ENCODE data around the gene CLEC20A. TPM values are rescaled to one million over a fixed set of nuclear protein-coding genes. Genes with fewer than 3 reads are reported as not detected.

CLEC20A gene
- total RNA-seq, 1 donor from 2014 or later, result not detected

DNA sequence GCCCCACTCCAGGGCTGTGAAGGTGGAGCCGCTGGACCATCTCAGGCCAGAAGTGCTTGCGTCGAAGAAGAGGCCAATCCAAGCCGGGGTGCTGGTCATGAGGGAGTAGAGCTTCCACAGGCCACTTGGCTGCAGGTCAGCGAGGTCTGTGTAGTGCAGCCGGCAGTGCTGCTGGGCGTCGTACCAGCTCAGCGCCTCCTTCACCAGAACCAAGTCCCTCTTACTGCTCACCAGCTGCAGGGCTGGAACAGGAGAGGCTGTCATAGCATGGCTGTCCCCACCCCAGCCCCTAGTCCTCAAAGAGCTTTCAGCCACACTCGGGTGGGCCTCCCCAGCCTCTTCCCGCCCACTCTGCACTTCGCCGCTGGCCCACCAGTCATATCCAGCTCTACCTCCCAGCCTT, 2.2 kb downstream of the CLEC20A start:
- Histone ChIP-seq H3K36me3 (no peaks in the 10 kb centered on the region), H3K27me3 (ENCODE audit: low read depth) (no peaks in the 10 kb centered on the region), H3K9me3 (no peaks in the 10 kb centered on the region), H3K4me3 (no peak overlapping the region), H3K4me1 (no peaks in the 10 kb centered on the region), H3K27ac (no peak overlapping the region)
- intact Hi-C loops (cut with DNase I), result no loop called here
- ATAC-seq, result no peak
- TF ChIP-seq, protein P1, sequence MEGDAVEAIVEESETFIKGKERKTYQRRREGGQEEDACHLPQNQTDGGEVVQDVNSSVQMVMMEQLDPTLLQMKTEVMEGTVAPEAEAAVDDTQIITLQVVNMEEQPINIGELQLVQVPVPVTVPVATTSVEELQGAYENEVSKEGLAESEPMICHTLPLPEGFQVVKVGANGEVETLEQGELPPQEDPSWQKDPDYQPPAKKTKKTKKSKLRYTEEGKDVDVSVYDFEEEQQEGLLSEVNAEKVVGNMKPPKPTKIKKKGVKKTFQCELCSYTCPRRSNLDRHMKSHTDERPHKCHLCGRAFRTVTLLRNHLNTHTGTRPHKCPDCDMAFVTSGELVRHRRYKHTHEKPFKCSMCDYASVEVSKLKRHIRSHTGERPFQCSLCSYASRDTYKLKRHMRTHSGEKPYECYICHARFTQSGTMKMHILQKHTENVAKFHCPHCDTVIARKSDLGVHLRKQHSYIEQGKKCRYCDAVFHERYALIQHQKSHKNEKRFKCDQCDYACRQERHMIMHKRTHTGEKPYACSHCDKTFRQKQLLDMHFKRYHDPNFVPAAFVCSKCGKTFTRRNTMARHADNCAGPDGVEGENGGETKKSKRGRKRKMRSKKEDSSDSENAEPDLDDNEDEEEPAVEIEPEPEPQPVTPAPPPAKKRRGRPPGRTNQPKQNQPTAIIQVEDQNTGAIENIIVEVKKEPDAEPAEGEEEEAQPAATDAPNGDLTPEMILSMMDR (IDR thresholded peaks at IDR 0.05), result no peak
- DNase-seq, result no peak

DNA sequence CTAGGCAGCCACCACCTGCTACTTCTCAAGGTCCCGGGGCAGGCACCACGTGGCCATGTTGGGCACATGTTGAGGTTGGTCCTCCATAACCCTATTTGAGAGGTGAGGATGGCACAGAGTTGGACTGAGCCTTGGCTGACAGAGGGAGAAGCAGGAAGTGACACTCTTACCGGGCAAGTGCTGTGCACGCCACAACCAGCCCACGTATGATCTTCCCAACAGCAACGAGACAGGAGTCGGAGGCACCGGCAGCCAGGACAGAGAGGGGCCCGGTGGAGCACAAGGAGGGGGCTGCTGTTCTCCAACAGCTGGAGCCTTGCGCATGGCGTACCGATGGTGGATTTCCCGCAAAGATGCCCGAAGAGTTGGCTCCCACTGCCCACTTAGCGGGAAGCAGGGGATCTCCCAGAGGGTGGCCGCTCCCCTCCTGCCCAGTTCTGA, 3.4 kb downstream of the CLEC20A start:
- H3K36me3 ChIP-seq, result no peaks in the 10 kb centered on the region
- ATAC-seq, result peak in 1 of 2 donors; percentile 7
- no peak overlapping the region for H3K27ac ChIP-seq
- TF ChIP-seq, protein P1 (IDR thresholded peaks at IDR 0.05), result no peak
- H3K9me3 ChIP-seq, result no peaks in the 10 kb centered on the region
- intact Hi-C loops (cut with DNase I), result no loop called here
- H3K4me3 ChIP-seq, result no peak overlapping the region
- DNase-seq, result no peak
- H3K4me1 ChIP-seq, result no peaks in the 10 kb centered on the region
- H3K27me3 ChIP-seq (ENCODE audit: low read depth), result no peaks in the 10 kb centered on the region

DNA sequence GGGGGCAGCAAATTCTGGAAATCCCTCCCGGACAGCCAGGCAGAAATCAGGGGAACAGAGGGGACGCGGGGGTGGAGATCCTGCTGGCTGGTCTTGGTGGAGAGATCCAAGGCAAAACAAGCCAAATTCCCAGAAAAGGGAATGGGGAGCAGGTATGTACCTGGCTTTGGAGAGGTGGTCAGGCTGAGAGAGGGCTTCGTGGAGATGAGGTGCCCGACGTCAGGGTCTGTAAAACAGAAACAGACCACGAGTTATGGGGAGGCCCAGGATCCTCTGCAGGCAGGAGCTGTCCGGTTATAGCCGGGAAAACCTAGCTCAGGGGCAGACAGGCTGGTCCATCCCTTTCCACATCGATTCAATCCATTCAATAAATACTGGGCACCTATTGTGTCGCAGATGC, 4.4 kb downstream of the CLEC20A start:
- DNase-seq (no peak), ATAC-seq (no peak)
- intact Hi-C loops (cut with DNase I), result no loop called here

DNA sequence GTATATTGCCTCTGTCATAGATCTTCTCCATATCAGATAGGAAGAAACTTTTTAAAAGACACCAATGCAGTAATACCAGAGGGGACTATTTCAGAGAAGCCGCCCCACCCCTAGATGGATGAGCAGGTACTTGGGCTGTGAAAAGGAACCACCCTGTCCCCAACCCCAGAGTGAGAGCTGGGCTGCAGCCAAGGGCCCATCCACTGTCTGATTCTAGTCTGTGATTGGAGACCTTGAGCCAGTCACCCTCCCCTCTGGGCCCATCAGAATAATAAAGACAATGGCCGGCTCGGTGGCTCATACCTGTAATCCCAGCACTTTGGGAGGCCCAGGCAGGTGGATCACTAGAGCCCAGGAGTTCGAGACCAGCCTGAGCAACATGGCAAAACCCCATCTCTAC, 5.0 kb downstream of the CLEC20A start:
- Histone ChIP-seq H3K4me1 (peaks cover 5% of the 10 kb centered on the region), H3K36me3 (no peaks in the 10 kb centered on the region), H3K9me3 (no peaks in the 10 kb centered on the region), H3K4me3 (no peak overlapping the region), H3K27ac (no peak overlapping the region), H3K27me3 (ENCODE audit: low read depth) (peaks cover 4% of the 10 kb centered on the region)
- ATAC-seq (no peak), DNase-seq (no peak)
- intact Hi-C loops (cut with DNase I), result no loop called here
- TF ChIP-seq, protein P1 (IDR thresholded peaks at IDR 0.05), result no peak

More for the DNA sequence above, 4.4 kb downstream of the CLEC20A start:
- Histone ChIP-seq H3K27ac (no peak overlapping the region), H3K27me3 (ENCODE audit: low read depth) (no peaks in the 10 kb centered on the region), H3K4me1 (no peaks in the 10 kb centered on the region), H3K4me3 (no peak overlapping the region), H3K36me3 (no peaks in the 10 kb centered on the region), H3K9me3 (no peaks in the 10 kb centered on the region)
- TF ChIP-seq, protein P1 (IDR thresholded peaks at IDR 0.05), result no peak

DNA sequence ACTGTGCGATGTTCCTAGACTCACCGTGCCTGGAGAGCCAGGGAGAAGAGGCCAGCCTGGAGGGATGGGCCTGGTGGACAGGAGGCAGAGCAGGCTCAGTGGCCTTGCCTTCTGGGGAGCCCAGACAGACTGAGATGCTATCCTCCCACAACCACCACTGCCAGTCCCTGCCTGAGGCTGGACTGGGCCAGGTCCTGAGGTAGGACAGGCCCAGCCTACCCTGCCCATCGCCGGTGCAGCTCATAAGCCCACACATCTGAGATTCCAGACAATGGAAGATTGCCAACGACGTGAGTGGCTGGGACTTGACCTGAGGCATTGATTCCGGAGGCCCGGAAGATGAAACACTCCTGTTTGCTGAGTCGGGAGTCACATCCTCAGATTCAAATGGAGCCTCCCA, 5.8 kb downstream of the CLEC20A start:
- Histone ChIP-seq H3K4me3 (no peak overlapping the region), H3K4me1 (peaks cover 11% of the 10 kb centered on the region), H3K9me3 (no peaks in the 10 kb centered on the region), H3K36me3 (no peaks in the 10 kb centered on the region), H3K27ac (no peak overlapping the region), H3K27me3 (ENCODE audit: low read depth) (peaks cover 4% of the 10 kb centered on the region)
- intact Hi-C loops (cut with DNase I), result no loop called here
- TF ChIP-seq, protein P1 (IDR thresholded peaks at IDR 0.05), result no peak
- ATAC-seq, result no peak
- DNase-seq, result no peak

DNA sequence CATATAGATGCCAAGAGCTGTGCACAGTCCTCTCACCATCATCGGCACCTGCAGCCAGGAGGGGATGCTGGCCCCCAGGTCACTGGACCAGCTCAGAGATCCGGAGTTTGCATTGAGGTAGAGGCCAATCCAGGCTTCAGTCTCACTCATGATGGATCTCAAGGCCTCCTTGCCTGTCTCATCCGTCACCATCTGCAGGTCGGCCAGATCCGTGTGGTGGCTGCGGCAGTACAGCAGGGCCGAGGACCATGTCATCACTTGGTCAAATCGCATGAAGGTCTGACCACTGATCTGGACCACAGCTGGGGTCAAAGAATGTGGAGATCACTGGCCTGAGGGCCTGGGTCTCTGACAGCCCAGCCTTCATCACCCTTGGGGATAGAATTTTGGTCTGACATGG, 6.6 kb downstream of the CLEC20A start:
- TF ChIP-seq, protein P1 (IDR thresholded peaks at IDR 0.05), result no peak
- DNase-seq, result no peak
- intact Hi-C loops (cut with DNase I), result no loop called here
- H3K27me3 ChIP-seq (ENCODE audit: low read depth), result peaks cover 4% of the 10 kb centered on the region
- no peak overlapping the region for H3K27ac ChIP-seq
- no peaks in the 10 kb centered on the region for H3K9me3 ChIP-seq
- ATAC-seq, result no peak
- H3K36me3 ChIP-seq, result no peaks in the 10 kb centered on the region
- peaks cover 15% of the 10 kb centered on the region for H3K4me1 ChIP-seq
- no peak overlapping the region for H3K4me3 ChIP-seq

All from lower lobe of right lung (tissue), 2 donors.